GM18951 (cell line): ENCODE data around the gene KSR1.
"Not testable (repeated sequence)": the region's sequence is repeated elsewhere in the genome, so short reads cannot be mapped to it uniquely, and the experiment has no call there.

ENCODE experiments used
- POLR2A ChIP-seq: IDR thresholded peaks from 4 replicates; pipeline ENCODE4 v1.6.1; 2011; ENCODE audit warnings: mild to moderate bottlenecking; ENCODE audit not compliant: insufficient read length, insufficient read depth; ENCODE audit errors: extremely low read depth
- in situ Hi-C: fragments of 300-500 bp; cut with MboI; formaldehyde crosslinking; loops from one replicate; pipeline ENCODE4 v1.12.0; 2022; ENCODE audit warnings: low sequenced_read_pairs, mixed read lengths, inconsistent platforms; ENCODE audit not compliant: unreplicated experiment

Gene KSR1

DNA sequence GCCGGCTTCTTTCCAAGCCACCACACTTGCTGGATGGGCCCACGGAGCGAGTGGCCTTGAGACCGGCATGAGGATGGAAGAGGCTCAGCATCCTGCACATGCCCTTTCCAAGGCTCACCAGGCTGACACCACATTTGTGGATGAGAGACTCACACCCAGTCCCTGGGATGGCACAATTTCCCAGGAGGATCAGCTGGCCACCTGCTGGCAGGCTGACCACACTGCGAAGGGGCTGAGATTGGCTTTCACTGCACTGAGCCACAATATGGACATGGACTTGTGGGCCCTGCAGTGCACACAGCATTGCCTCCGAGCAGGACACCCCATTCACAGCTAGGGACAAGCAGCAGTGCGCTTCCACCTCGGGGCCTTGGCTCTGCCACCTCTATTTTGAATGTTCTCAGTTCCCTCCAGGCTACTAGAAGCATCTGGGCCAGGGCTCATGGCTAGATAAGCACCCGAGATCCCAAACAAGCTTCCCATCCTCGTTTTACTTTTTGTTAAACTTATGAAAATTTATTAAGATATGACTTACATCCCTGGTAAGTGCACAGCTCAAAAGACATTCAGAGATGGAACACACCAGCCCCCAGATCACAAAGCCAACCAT, 25.3 kb upstream of the KSR1 start:
- no peak for TF ChIP-seq POLR2A
- in situ Hi-C loops, result no loop called here

DNA sequence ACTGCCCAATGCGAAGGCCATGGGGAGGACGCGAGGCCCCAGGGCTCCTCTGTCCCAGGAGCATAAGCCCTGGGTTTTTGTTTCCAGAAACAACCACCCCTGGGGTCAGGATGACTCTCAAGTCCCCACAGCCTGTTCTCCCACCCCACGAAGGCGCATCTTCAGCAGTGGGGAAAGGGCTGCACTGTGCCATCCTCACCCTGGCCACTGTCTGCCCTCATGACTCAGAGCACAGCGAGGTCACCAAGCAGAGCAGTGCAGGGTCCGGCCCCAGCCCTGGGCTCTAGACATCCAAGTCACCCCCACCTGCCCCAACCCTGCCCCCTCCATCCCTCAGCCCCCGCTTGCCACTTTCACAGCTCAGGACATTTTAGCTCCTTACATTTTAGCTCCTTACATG, 22.7 kb upstream of the KSR1 start:
- no peak for TF ChIP-seq POLR2A
- in situ Hi-C loops, result no loop called here

DNA sequence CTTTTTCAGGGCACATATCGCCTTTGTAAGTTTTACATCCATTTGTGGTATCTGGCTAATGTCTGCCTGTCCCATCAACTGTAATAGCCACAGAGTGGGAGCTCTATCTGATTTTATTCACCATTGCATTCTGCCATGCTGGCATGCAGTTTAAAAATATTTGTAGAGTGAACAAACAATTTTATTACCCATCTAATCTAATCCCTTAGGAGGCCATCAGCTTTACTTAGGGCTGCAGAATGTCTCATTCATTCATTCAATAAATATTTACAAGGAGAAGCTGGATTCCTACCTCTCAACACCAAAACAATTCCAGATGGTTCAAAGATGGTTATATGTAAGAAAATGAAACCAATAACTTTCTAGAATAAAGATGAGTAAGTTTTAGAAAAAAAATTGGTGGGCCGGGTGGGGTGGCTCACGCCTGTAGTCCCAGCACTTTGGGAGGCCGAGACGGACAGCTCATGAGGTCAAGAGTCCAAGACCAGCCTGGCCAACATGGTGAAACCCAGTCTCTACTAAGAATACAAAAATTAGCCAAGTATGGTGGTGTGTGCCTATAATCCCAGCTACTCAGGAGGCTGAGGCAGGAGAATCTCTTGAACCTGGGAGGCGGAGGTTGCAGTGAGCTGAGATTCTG, 20.7 kb upstream of the KSR1 start:
- in situ Hi-C loops, result not testable (repeated sequence)

DNA sequence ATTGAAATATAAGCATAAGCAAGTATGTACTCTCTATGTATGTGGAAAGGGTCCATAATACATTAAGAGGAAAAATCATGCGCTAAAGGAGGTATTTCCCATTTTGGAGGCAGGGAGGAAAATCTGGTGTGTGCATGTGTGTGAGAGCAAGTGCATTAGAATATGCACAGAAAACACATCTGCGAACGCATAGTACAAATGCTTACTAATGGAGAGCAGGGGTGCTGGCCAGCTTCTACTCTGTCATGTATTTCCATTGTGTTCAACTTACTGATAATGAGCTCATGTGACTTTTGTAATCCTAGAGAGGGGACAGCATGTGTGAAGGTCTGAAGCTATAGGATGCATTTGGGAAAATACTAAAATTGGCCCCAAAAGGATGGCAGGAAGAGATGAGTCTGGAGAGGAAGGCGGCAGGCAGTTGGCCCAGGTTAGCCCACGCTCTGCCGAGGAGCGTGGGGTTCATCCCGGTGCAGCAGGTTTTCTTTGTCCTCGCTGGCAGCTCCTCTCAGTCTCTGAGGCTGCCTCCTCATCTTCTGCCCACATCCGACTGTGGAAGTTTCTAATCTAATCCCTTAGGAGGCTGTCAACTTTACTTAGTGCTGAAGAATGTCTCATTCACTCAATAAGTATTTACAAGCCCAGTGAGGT, 17.8 kb upstream of the KSR1 start:
- in situ Hi-C loops, result no loop called here
- TF ChIP-seq POLR2A, result no peak

GRCh38 chr17:27439342-27439741, 16.9 kb upstream of the KSR1 start:
- no peak for TF ChIP-seq POLR2A
- in situ Hi-C loops, result no loop called here

- in situ Hi-C loops, result no loop called here
- TF ChIP-seq POLR2A, result no peak
Measured at GRCh38 chr17:27442702-27443101, 13.5 kb upstream of the KSR1 start.

- TF ChIP-seq POLR2A, result no peak
- in situ Hi-C loops, result no loop called here
Measured at GRCh38 chr17:27443491-27443890, 12.8 kb upstream of the KSR1 start.

DNA sequence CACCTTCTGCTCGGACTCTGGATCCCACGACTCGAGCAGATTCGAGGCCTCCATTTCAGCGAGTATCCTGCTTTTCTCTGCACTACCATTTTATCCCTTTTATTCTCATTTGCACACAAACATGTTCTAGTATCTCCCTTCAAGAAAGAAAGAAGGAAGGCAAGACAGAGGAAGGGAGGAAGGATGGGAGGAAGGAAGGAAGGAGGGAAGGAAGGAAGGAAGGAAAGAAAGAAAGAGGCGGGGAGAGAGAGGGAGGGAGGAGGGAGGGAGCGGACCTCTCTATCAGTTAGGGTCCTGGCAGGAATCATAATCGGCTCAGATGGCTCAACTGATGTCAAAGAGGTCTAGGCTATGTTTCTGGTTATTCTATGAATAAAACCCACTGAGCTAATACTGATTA, 10.3 kb upstream of the KSR1 start:
- in situ Hi-C loops, result no loop called here

DNA sequence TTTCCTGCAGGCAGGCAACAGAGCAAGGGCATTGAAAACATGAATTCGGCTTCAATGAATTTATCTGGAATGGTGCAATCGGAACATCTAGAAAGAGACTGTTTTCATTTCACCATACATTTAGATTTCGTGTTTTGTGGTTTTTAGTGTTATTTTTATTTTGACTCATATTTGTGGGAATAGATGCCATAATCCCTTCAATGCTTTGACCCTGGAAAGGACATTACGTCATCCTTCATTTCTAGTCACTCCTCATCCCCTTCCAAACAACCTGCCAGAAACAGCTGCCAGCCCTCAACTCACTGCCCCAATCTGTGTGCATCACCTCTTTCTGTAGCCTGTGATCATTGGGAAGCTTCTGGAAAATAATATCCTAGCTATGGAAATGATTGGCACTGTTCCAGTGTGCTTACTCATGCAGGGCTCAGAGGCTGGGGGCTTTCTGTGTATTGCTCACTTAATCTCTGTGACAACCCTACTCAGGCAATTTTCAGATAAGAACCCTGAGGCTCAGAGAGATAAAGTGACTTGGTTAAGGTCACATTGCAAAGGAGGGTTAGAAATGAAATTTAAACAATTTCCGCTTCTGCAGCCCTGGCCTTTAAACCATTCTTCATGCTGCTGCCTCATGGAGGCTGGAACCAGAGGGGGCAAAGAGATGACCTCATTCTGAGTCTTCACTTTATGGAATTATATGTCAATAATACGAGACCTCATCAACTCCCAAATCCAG, 9.5 kb upstream of the KSR1 start:
- no peak for TF ChIP-seq POLR2A
- in situ Hi-C loops, result no loop called here

More for the DNA sequence above, 10.3 kb upstream of the KSR1 start:
- TF ChIP-seq POLR2A, result no peak

GRCh38 chr17:27448534-27448933, 7.7 kb upstream of the KSR1 start:
- in situ Hi-C loops, result not testable (repeated sequence)

- no peak for TF ChIP-seq POLR2A
- in situ Hi-C loops, result no loop called here
Measured at GRCh38 chr17:27449541-27449940, 6.7 kb upstream of the KSR1 start.

DNA sequence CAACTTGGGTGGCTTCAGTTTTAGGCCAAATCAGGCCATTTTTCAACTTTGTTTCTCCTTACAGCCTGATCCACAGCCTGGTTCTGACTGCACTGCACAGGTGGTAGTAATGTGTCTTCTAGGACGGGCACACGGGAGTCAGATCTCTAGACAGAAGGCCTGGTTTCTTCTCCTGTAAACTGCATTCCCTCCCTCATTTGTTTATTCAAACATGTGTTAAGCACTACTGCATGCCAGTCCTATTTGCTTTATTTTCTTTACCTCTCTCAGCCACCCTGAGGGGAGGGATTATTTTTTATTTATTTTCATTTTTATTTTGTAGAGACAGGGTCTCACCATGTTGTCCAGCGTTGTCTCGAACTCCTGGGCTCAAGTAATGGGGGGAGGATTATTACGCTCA, 6.3 kb upstream of the KSR1 start:
- in situ Hi-C loops, result no loop called here
- TF ChIP-seq POLR2A, result no peak

GRCh38 chr17:27450416-27450815, 5.8 kb upstream of the KSR1 start:
- in situ Hi-C loops, result no loop called here

GRCh38 chr17:27451906-27452305, 4.3 kb upstream of the KSR1 start:
- no peak for TF ChIP-seq POLR2A
- in situ Hi-C loops, result no loop called here

More at GRCh38 chr17:27450416-27450815, 5.8 kb upstream of the KSR1 start:
- no peak for TF ChIP-seq POLR2A
